K562 (cell line): Measurements from ENCODE around the gene DGCR8. TPM values are rescaled to one million over a fixed set of nuclear protein-coding genes. Genes with fewer than 3 reads are reported as not detected.

ENCODE experiments used
- CREBBP ChIP-seq: IDR thresholded peaks from one replicate; pipeline ENCODE4 v1.6.1; 2012; ENCODE audit warnings: low read depth, mild to moderate bottlenecking, control low read depth, inconsistent platforms, low read length
- E2F8 ChIP-seq: fragments of 450-650 bp; IDR thresholded peaks from 2 replicates; pipeline ENCODE4 v1.7.1; 2018; ENCODE audit warnings: mild to moderate bottlenecking, low read depth; ENCODE audit not compliant: partially characterized antibody
- HMGXB4 ChIP-seq: sonication (generic); formaldehyde crosslinking; IDR thresholded peaks from 2 replicates; pipeline ENCODE4 v1.8.1; 2023; ENCODE audit warnings: mild to moderate bottlenecking, missing genetic modification reagents
- PURB ChIP-seq: sonication (generic); formaldehyde crosslinking; IDR thresholded peaks from 2 replicates; pipeline ENCODE4 v1.9.0; 2021; ENCODE audit warnings: low read depth, mild to moderate bottlenecking, missing genetic modification reagents
- SMAD1 ChIP-seq: fragments of 150-350 bp; IDR thresholded peaks from 2 replicates; pipeline ENCODE4 v1.6.1; 2014; ENCODE audit warnings: low read length, low read depth; ENCODE audit not compliant: partially characterized antibody
- SNAPC5 ChIP-seq: fragments of 250-450 bp; sonication (Bioruptor Pico); IDR thresholded peaks from 2 replicates; pipeline ENCODE4 v1.8.0; 2021; ENCODE audit warnings: moderate library complexity, mild to moderate bottlenecking, inconsistent platforms
- SNIP1 ChIP-seq: fragments of 450-650 bp; IDR thresholded peaks from 2 replicates; pipeline ENCODE4 v1.7.1; 2017; ENCODE audit warnings: low read depth, mild to moderate bottlenecking
- XRCC5 ChIP-seq: fragments of 200-400 bp; formaldehyde crosslinking; IDR thresholded peaks from 2 replicates; pipeline ENCODE4 v1.6.1; 2017; ENCODE audit warnings: low read depth, mild to moderate bottlenecking, low read length
- ZNF134 ChIP-seq: fragments of 250-450 bp; sonication (Bioruptor Pico); conservative IDR thresholded peaks from 2 replicates; pipeline ENCODE4 v1.4.0; 2020
- ZNF324 ChIP-seq: fragments of 250-450 bp; sonication (Bioruptor Pico); IDR thresholded peaks from 2 replicates; pipeline ENCODE4 v1.4.0; 2020; ENCODE audit warnings: mild to moderate bottlenecking
- ZNF785 ChIP-seq: fragments of 250-450 bp; sonication (Bioruptor Pico); IDR thresholded peaks from 2 replicates; pipeline ENCODE4 v1.4.0; 2020; ENCODE audit warnings: mild to moderate bottlenecking
- ZSCAN29 ChIP-seq: fragments of 450-650 bp; IDR thresholded peaks from 2 replicates; pipeline ENCODE4 v1.6.1; 2017
- polyA plus RNA-seq, 8 experiments: library from polyadenylated mRNA; depleted of rRNA in 4 of 8; stranded (reverse) in 5 of 8; unstranded in 3 of 8; fragments of >200 nt; fragmentation: Nextera tagmentation in 2 of 8; fragmentation: Illumina TruSeq in 1 of 8; extraction: Ambion mirVana in 2 of 8; extraction: Trizol in 1 of 8; gene quantifications; 2 replicates each; pipeline versions ENCODE4 v1.2.1 to v1.2.3, GENCODE V29; 2011 to 2014; ENCODE audit warnings: inconsistent platforms in 1 of 8, missing spikeins in 1 of 8
- total RNA-seq, 7 experiments: library from RNA; depleted of rRNA in 6 of 7; stranded (reverse); fragments of >200 nt in 6 of 7; fragmentation: Illumina TruSeq in 2 of 7; extraction: Trizol in 2 of 7; gene quantifications; 2 replicates each; pipeline versions ENCODE4 v1.2.1 to v1.2.3, GENCODE V29; 2011 to 2021; ENCODE audit warnings: low replicate concordance in 1 of 7
- TF ChIP-seq, protein P1 (sequence below): IDR thresholded peaks from 2 replicates; pipeline ENCODE4 v1.6.1; 2011; ENCODE audit warnings: borderline replicate concordance, low read depth, mild to moderate bottlenecking, moderate library complexity, low read length; ENCODE audit not compliant: insufficient read depth, poor library complexity, severe bottlenecking
- TF ChIP-seq, protein P2 (sequence below): fragments of 250-450 bp; sonication (Bioruptor Pico); IDR thresholded peaks from 2 replicates; pipeline ENCODE4 v1.4.0; 2020; ENCODE audit warnings: mild to moderate bottlenecking, moderate library complexity, borderline replicate concordance
- TF ChIP-seq, protein P3 (sequence below): fragments of 250-450 bp; sonication (Bioruptor Pico); IDR thresholded peaks from 2 replicates; pipeline ENCODE4 v1.5.0; 2021; ENCODE audit warnings: mild to moderate bottlenecking, moderate library complexity

Gene DGCR8
- total and polyA plus RNA-seq, 9 of the 15 experiments (the other 6 are each of a cell fraction or from before 2014, with no cell fraction given): 5.9 to 144 (median 80.1) TPM

DNA sequence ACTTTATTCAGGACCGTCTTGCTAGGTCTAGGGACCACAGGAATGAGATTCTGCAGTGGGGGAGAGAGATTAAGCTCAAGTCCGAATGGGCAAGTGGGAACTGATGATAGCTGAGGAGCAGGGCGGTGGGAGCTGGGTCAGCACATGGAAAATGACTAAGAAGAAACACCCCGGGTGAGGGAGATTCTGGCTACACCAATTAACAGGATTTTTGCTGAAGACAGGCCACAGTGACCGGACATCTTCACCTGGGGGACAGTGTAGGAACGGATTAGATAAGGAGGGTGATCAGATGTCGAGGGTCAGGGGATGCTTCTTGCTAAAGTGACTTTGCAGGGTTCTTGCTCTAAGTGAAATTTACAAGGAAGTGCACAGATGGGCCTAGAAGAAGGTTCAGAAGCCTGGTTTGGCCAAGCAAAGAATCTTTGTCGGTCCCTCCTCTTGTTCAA, 8.5 kb upstream of the DGCR8 start (continued):
- TF ChIP-seq E2F8: no peak
- TF ChIP-seq, protein P1, sequence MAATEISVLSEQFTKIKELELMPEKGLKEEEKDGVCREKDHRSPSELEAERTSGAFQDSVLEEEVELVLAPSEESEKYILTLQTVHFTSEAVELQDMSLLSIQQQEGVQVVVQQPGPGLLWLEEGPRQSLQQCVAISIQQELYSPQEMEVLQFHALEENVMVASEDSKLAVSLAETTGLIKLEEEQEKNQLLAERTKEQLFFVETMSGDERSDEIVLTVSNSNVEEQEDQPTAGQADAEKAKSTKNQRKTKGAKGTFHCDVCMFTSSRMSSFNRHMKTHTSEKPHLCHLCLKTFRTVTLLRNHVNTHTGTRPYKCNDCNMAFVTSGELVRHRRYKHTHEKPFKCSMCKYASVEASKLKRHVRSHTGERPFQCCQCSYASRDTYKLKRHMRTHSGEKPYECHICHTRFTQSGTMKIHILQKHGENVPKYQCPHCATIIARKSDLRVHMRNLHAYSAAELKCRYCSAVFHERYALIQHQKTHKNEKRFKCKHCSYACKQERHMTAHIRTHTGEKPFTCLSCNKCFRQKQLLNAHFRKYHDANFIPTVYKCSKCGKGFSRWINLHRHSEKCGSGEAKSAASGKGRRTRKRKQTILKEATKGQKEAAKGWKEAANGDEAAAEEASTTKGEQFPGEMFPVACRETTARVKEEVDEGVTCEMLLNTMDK: no peak
- TF ChIP-seq SMAD1: no peak
- TF ChIP-seq SNIP1: no peak
- no peak for TF ChIP-seq ZNF134 (CRISPR knock-in tag)
- no peak for TF ChIP-seq SNAPC5 (CRISPR knock-in tag)
- TF ChIP-seq HMGXB4: 0 out of 2 replicates have a peak, but pooled peaks have one; percentile 14
- TF ChIP-seq, protein P2, sequence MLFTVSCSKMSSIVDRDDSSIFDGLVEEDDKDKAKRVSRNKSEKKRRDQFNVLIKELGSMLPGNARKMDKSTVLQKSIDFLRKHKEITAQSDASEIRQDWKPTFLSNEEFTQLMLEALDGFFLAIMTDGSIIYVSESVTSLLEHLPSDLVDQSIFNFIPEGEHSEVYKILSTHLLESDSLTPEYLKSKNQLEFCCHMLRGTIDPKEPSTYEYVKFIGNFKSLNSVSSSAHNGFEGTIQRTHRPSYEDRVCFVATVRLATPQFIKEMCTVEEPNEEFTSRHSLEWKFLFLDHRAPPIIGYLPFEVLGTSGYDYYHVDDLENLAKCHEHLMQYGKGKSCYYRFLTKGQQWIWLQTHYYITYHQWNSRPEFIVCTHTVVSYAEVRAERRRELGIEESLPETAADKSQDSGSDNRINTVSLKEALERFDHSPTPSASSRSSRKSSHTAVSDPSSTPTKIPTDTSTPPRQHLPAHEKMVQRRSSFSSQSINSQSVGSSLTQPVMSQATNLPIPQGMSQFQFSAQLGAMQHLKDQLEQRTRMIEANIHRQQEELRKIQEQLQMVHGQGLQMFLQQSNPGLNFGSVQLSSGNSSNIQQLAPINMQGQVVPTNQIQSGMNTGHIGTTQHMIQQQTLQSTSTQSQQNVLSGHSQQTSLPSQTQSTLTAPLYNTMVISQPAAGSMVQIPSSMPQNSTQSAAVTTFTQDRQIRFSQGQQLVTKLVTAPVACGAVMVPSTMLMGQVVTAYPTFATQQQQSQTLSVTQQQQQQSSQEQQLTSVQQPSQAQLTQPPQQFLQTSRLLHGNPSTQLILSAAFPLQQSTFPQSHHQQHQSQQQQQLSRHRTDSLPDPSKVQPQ: no peak
- TF ChIP-seq ZNF785 (CRISPR knock-in tag): no peak
- no peak for TF ChIP-seq ZSCAN29
- TF ChIP-seq XRCC5: no peak
- no peak for TF ChIP-seq ZNF324 (CRISPR knock-in tag)
- no peak for TF ChIP-seq CREBBP
- TF ChIP-seq PURB: no peak
- TF ChIP-seq, protein P3, sequence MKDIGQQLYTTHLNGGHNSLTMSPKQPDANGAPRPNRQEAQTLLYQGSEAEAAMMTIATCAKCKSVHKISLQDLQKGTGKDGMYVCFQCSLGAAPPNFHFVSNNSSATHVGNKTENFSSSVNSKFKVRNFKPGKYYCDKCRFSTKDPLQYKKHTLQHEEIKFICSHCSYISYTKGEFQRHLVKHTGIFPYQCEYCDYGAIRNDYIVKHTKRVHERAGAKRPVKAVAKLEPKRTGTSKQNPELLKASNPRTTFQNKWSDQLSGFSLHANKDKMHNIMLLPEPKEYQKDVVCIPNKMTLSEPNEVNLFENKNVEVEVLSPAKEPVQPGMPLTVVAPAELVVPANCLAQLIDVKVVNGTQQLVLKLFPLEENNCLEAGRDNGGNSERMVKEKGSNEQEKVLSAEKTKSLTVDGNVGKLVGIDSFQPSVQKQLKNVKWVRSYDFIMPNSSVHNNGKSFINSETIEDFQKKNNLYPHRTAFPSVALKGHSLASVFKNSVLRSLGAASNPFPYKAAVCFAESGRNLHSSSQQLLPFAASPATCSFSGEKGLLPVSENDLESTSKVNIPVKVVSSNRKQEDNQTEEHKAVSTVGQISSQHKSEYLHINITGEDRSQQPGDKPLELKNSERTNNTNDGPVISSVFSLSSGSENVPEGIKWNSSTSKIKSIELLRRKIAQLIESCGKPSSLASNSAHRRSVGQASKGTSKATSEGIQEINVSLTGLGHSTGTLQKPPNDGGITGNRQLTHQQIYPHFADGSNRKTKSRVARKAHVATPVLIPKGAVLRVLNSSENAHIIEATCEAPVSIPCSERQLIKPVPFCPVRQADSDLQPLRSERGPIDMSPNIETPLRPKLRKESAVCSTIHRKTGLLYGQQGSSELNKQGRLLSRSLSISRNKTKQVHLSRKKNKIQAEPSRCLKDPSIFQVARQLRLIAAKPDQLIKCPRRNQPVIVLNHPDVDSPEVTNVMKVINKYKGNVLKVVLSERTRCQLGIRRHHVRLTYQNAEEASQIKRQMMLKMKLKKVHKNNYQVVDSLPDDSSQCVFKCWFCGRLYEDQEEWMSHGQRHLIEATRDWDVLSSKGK (CRISPR knock-in tag): no peak
